HepG2 (cell line): ENCODE results near the gene CNTRL. TPM values are rescaled to one million over a fixed set of nuclear protein-coding genes. Genes with fewer than 3 reads are reported as not detected.

Source experiments
- ATAC-seq: fragments of 200-7000 bp; cut with Tn5 transposase; 3 replicates; pipeline ENCODE4 v1.9.1; 2020; ENCODE audit warnings: mild to moderate bottlenecking, moderate library complexity
- BruUV-seq: library from RNA; stranded (reverse); fragments of 400-500 nt; replicated peaks from 2 replicates; lab custom pipeline; 2021; lab: Mats Ljungman, UMichigan
- CTCF ChIA-PET: fragments of 300-600 bp; formaldehyde crosslinking; extraction: SDS; loops from one replicate; lab custom pipeline; 2021; ENCODE audit warnings: low total read pairs, inconsistent platforms, low intra/inter-chr PET ratio; lab: Yijun Ruan, JAX
- POLR2A ChIA-PET: fragments of 350-600 bp; sonication (Branson Sonifier 250); formaldehyde crosslinking; loops from one replicate; lab custom pipeline; 2020; ENCODE audit warnings: antibody characterized with exemption, inconsistent platforms; lab: Yijun Ruan, JAX
- DNase-seq: peaks from one replicate; pipeline ENCODE4 v3.0.0-alpha.2; 2015; ENCODE audit warnings: low spot score
- FAIRE-seq: peaks from 3 replicates; lab custom pipeline; 2011; peaks lifted over from hg19 to GRCh38; lab: Jason Lieb, UNC
- H2AFZ ChIP-seq: one replicate; pipeline ENCODE4 v1.6.1; 2011; ENCODE audit warnings: low read length, inconsistent platforms
- H3K27ac ChIP-seq: fragments of 300-600 bp; 3 replicates; pipeline ENCODE4 v1.8.0; 2011; ENCODE audit warnings: mixed run types, mild to moderate bottlenecking, mixed read lengths, low read length, inconsistent platforms; ENCODE audit not compliant: insufficient read depth; ENCODE audit errors: extremely low read length
- H3K27me3 ChIP-seq, 2 experiments: fragments of 200-600 bp in 1 of 2; 2 replicates in 1 of 2; 3 replicates in 1 of 2; pipeline versions ENCODE4 v1.6.0 to v1.8.0; 2011; ENCODE audit warnings: low read length in 2 of 2, mild to moderate bottlenecking in 2 of 2, moderate library complexity in 2 of 2, inconsistent platforms in 1 of 2; ENCODE audit not compliant: insufficient read depth in 2 of 2, control insufficient read depth in 1 of 2
- H3K36me3 ChIP-seq, 2 experiments: fragments of 200-600 bp in 1 of 2; replicated peaks in 1 of 2; 2 replicates in 1 of 2; 3 replicates in 1 of 2; pipeline versions ENCODE4 v1.5.1 to v1.8.0; 2011; ENCODE audit warnings: low read length in 2 of 2, inconsistent platforms in 1 of 2; ENCODE audit not compliant: insufficient read depth in 2 of 2, control insufficient read depth in 1 of 2
- H3K4me1 ChIP-seq: 2 replicates; pipeline ENCODE4 v1.5.1; 2012; ENCODE audit warnings: low read length, inconsistent platforms; ENCODE audit not compliant: insufficient read depth
- H3K4me2 ChIP-seq: 2 replicates; pipeline ENCODE4 v1.6.0; 2011; ENCODE audit warnings: low read depth, low read length, inconsistent platforms
- H3K4me3 ChIP-seq, 3 experiments: fragments of 200-600 bp in 1 of 3; sonication (generic), shearing (Covaris generic) in 1 of 3; replicated peaks in 1 of 3; 2 replicates each; pipeline ENCODE4 v1.5.1; 2011 to 2016; ENCODE audit warnings: low read length in 3 of 3, inconsistent platforms in 2 of 3, low read depth in 2 of 3, mild to moderate bottlenecking in 2 of 3, control low read depth in 1 of 3, mixed read lengths in 1 of 3; ENCODE audit not compliant: insufficient read depth in 1 of 3
- H3K79me2 ChIP-seq: one replicate; pipeline ENCODE4 v1.6.1; 2011; ENCODE audit warnings: low read length, inconsistent platforms; ENCODE audit not compliant: insufficient read depth
- H3K9ac ChIP-seq: 2 replicates; pipeline ENCODE4 v1.6.0; 2011; ENCODE audit warnings: mild to moderate bottlenecking, low read depth, low read length, inconsistent platforms; ENCODE audit not compliant: insufficient read depth
- H3K9me3 ChIP-seq: 2 replicates; pipeline ENCODE4 v1.5.1; 2012; ENCODE audit warnings: mild to moderate bottlenecking, low read length
- H4K20me1 ChIP-seq: 2 replicates; pipeline ENCODE4 v1.6.0; 2011; ENCODE audit warnings: inconsistent platforms, mild to moderate bottlenecking, low read length, moderate library complexity; ENCODE audit not compliant: insufficient read depth
- DNMT1 ChIP-seq: sonication (generic); formaldehyde crosslinking; IDR thresholded peaks from 2 replicates; pipeline ENCODE4 v1.5.1; 2020; ENCODE audit warnings: mild to moderate bottlenecking, missing genetic modification reagents
- EP300 ChIP-seq, 3 experiments: sonication (generic) in 1 of 3; formaldehyde crosslinking in 1 of 3; IDR thresholded peaks; 2 replicates each; pipeline versions ENCODE4 v1.5.1 to v1.6.1; 2011 to 2020; ENCODE audit warnings: low read depth in 2 of 3, low read length in 2 of 3, borderline replicate concordance in 1 of 3, improper control_type of control experiment in 1 of 3, mild to moderate bottlenecking in 1 of 3, missing genetic modification reagents in 1 of 3, moderate library complexity in 1 of 3
- FOXA3 ChIP-seq: IDR thresholded peaks from 2 replicates; pipeline ENCODE4 v1.6.1; 2016; ENCODE audit warnings: missing genetic modification reagents, missing compliant biosample characterization
- MYC ChIP-seq: sonication (generic); formaldehyde crosslinking; IDR thresholded peaks from 2 replicates; pipeline ENCODE4 v1.9.0; 2021; ENCODE audit warnings: missing genetic modification reagents, borderline replicate concordance
- MYNN ChIP-seq: sonication (generic); formaldehyde crosslinking; IDR thresholded peaks from 2 replicates; pipeline ENCODE4 v1.4.0; 2020; ENCODE audit warnings: mild to moderate bottlenecking, low read depth, missing genetic modification reagents
- POLR2A ChIP-seq, 2 experiments: IDR thresholded peaks; 2 replicates each; pipeline ENCODE4 v1.6.1; 2011; ENCODE audit warnings: low read depth in 2 of 2, low read length in 2 of 2, mild to moderate bottlenecking in 1 of 2, moderate library complexity in 1 of 2; ENCODE audit not compliant: insufficient read depth in 1 of 2
- SNAPC5 ChIP-seq: sonication (generic); formaldehyde crosslinking; IDR thresholded peaks from 2 replicates; pipeline ENCODE4 v1.8.1; 2023; ENCODE audit warnings: mild to moderate bottlenecking, missing genetic modification reagents, borderline replicate concordance
- SRY ChIP-seq: sonication (generic); formaldehyde crosslinking; IDR thresholded peaks from 2 replicates; pipeline ENCODE4 v1.8.0; 2022; ENCODE audit warnings: mild to moderate bottlenecking, missing genetic modification reagents
- THAP7 ChIP-seq: sonication (generic); formaldehyde crosslinking; IDR thresholded peaks from 2 replicates; pipeline ENCODE4 v1.8.1; 2023; ENCODE audit warnings: mild to moderate bottlenecking, missing genetic modification reagents
- TOE1 ChIP-seq: sonication (generic); formaldehyde crosslinking; IDR thresholded peaks from 2 replicates; pipeline ENCODE4 v1.4.0; 2020; ENCODE audit warnings: mild to moderate bottlenecking, missing genetic modification reagents
- ZNF207 ChIP-seq: fragments of 450-650 bp; IDR thresholded peaks from 2 replicates; pipeline ENCODE4 v1.6.1; 2016; ENCODE audit warnings: antibody characterized with exemption, borderline replicate concordance
- ZNF260 ChIP-seq: sonication (generic); formaldehyde crosslinking; IDR thresholded peaks from 2 replicates; pipeline ENCODE4 v1.4.0; 2020; ENCODE audit warnings: missing genetic modification reagents, low read depth, mild to moderate bottlenecking, borderline replicate concordance
- ZNF274 ChIP-seq: sonication (generic); formaldehyde crosslinking; IDR thresholded peaks from 2 replicates; pipeline ENCODE4 v1.5.1; 2020; ENCODE audit warnings: mild to moderate bottlenecking, missing genetic modification reagents
- ZNF414 ChIP-seq: sonication (generic); formaldehyde crosslinking; IDR thresholded peaks from 2 replicates; pipeline ENCODE4 v1.5.0; 2020; ENCODE audit warnings: missing genetic modification reagents
- ZNF546 ChIP-seq: sonication (generic); formaldehyde crosslinking; conservative IDR thresholded peaks from 2 replicates; pipeline ENCODE4 v1.8.1; 2023; ENCODE audit warnings: mild to moderate bottlenecking, missing genetic modification reagents
- ZNF570 ChIP-seq: sonication (generic); formaldehyde crosslinking; IDR thresholded peaks from 2 replicates; pipeline ENCODE4 v1.4.0; 2020; ENCODE audit warnings: mild to moderate bottlenecking, missing genetic modification reagents, borderline replicate concordance
- ZNF7 ChIP-seq: IDR thresholded peaks from 2 replicates; pipeline ENCODE4 v1.6.1; 2016; ENCODE audit warnings: missing biosample characterization, missing genetic modification reagents
- ZNF747 ChIP-seq: sonication (generic); formaldehyde crosslinking; IDR thresholded peaks from 2 replicates; pipeline ENCODE4 v1.8.1; 2023; ENCODE audit warnings: missing genetic modification reagents, mild to moderate bottlenecking, borderline replicate concordance
- ZNF772 ChIP-seq: sonication (generic); formaldehyde crosslinking; IDR thresholded peaks from 2 replicates; pipeline ENCODE4 v1.5.0; 2020; ENCODE audit warnings: mild to moderate bottlenecking, missing genetic modification reagents
- WGBS: methylation state at CpG from one replicate; pipeline ENCODE4 v1.1.6; 2017; ENCODE audit warnings: low lambda C conversion rate; 5-methylcytosine and 5-hydroxymethylcytosine counted together
- in situ Hi-C: cut with HindIII; loops from 2 replicates; pipeline ENCODE4 v1.10.0; 2017; ENCODE audit warnings: low pct_unique_long_range_greater_than_20kb; ENCODE audit not compliant: extremely low pct_ligation_motif_present
- intact Hi-C: fragments of 100-400 bp; cut with micrococcal nuclease; formaldehyde crosslinking; loops from one replicate; pipeline ENCODE4 v1.10.0; 2022; ENCODE audit not compliant: unreplicated experiment
- polyA plus RNA-seq, 8 experiments: library from polyadenylated mRNA; depleted of rRNA in 3 of 8; stranded (reverse) in 7 of 8; unstranded in 1 of 8; fragments of >200 nt; fragmentation: Illumina TruSeq in 4 of 8; extraction: Trizol in 4 of 8; gene quantifications; 2 replicates each; pipeline versions ENCODE4 v1.2.1 to v1.2.3, GENCODE V29; 2011 to 2016; ENCODE audit warnings: low read depth in 4 of 8, missing spikeins in 1 of 8, mixed read lengths in 1 of 8; ENCODE audit not compliant: insufficient read depth in 1 of 8
- total RNA-seq, 5 experiments: library from RNA; depleted of rRNA; stranded (reverse); fragments of >200 nt; fragmentation: Illumina TruSeq; extraction: Trizol; gene quantifications; 2 replicates each; pipeline ENCODE4 v1.2.3, GENCODE V29; 2016; ENCODE audit warnings: low read depth in 1 of 5
- TF ChIP-seq, protein P1 (sequence below): sonication (generic); formaldehyde crosslinking; IDR thresholded peaks from 2 replicates; pipeline ENCODE4 v1.4.0; 2020; ENCODE audit warnings: missing genetic modification reagents

The CNTRL gene
- total and polyA plus RNA-seq, 2 of the 13 experiments (the other 11 are each of a cell fraction or from before 2014, with no cell fraction given): 7.5 to 11.8 TPM

DNA sequence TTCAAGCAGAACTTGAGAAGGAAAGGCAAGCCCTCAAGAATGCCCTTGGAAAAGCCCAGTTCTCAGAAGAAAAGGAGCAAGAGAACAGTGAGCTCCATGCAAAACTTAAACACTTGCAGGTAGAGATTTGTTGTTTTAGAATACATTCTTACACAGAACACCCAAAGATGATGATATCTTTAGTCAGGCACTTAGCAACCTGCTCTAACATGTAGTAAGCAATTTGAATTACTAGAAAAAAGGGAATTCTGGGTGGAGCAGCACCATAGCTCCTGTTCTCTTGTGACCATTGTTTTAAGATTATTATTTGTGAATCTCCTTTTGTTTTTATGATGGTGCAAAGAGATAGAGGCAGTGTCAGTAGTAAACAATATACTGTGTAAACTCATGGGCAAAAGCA lies 63.8 kb downstream of the CNTRL start (continued):
- TF ChIP-seq THAP7 (CRISPR knock-in tag): no peak
- TF ChIP-seq ZNF274 (CRISPR knock-in tag): no peak
- TF ChIP-seq TOE1 (CRISPR knock-in tag): no peak
- TF ChIP-seq ZNF772 (CRISPR knock-in tag): no peak
- no peak for TF ChIP-seq ZNF414
- TF ChIP-seq, all 625 proteins: peak for 0

- Histone ChIP-seq H3K9me3 (no peaks in the 10 kb centered on the region), H2AFZ (no peak overlapping the region), H3K9ac (no peak overlapping the region), H3K4me1 (no peaks in the 10 kb centered on the region), H3K79me2 (no peaks in the 10 kb centered on the region), H4K20me1 (no peaks in the 10 kb centered on the region), H3K4me3 (no peak overlapping the region), H3K27me3 (no peaks in the 10 kb centered on the region), H3K36me3 (peaks cover 8 to 60% of the 10 kb centered on the region in 2 experiments), H3K27ac (no peak overlapping the region), H3K4me2 (no peak overlapping the region)
- in situ Hi-C loops (no loop called here), intact Hi-C loops (no loop called here)
- FAIRE-seq: no peak
- POLR2A ChIA-PET: no interaction called here
- TF ChIP-seq ZNF570 (no peak), POLR2A (IDR thresholded peaks at IDR 0.05; ENCODE audit: insufficient read depth in 1 of 2, low read depth in 2 of 2, low read length in 2 of 2) (no peak), MYC (CRISPR knock-in tag) (no peak), ZNF207 (no peak), ZNF7 (CRISPR knock-in tag) (no peak), SNAPC5 (no peak), ZNF260 (CRISPR knock-in tag) (no peak), ZNF747 (CRISPR knock-in tag) (no peak), ZNF546 (no peak), FOXA3 (CRISPR knock-in tag) (no peak), DNMT1 (CRISPR knock-in tag) (no peak), SRY (CRISPR knock-in tag) (no peak), EP300 (IDR thresholded peaks at IDR 0.05; ENCODE audit: low read depth in 2 of 2, low read length in 2 of 2) (no peak), EP300 (CRISPR knock-in tag; IDR thresholded peaks at IDR 0.05; ENCODE audit: borderline replicate concordance) (no peak), MYNN (no peak)
- TF ChIP-seq, protein P1, sequence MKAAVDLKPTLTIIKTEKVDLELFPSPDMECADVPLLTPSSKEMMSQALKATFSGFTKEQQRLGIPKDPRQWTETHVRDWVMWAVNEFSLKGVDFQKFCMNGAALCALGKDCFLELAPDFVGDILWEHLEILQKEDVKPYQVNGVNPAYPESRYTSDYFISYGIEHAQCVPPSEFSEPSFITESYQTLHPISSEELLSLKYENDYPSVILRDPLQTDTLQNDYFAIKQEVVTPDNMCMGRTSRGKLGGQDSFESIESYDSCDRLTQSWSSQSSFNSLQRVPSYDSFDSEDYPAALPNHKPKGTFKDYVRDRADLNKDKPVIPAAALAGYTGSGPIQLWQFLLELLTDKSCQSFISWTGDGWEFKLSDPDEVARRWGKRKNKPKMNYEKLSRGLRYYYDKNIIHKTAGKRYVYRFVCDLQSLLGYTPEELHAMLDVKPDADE (CRISPR knock-in tag): no peak
- BruUV-seq: no TSS peak
- 95% methylated on average over 3 of the region's 3 CpGs for WGBS
- DNase-seq: no peak
- ATAC-seq: no peak
- CTCF ChIA-PET: no interaction called here
These were observed 64.2 kb downstream of the CNTRL start for GRCh38 chr9:121138973-121139372.
